ENCODE results near the gene ADGRB3. TPM values are rescaled to one million over a fixed set of nuclear protein-coding genes. Genes with fewer than 3 reads are reported as not detected.
"Not testable (repeated sequence)": the region's sequence is repeated elsewhere in the genome, so short reads cannot be mapped to it uniquely, and the experiment has no call there.

Gene ADGRB3
- total and polyA plus RNA-seq, 4 donors: 0.21 to 2.3 (median 0.48) TPM

- no peak for DNase-seq (ENCODE audit: low spot score)
- Histone ChIP-seq H3K27me3 (ENCODE audit: control insufficient read depth in 4 of 4, insufficient read depth in 4 of 4, low read length in 3 of 4) (no peaks in the 10 kb centered on the region), H3K27ac (ENCODE audit: low read depth in 1 of 2, low read length in 2 of 2) (no peak overlapping the region), H3K36me3 (ENCODE audit: control insufficient read depth in 4 of 4, insufficient read depth in 3 of 4, low read depth in 1 of 4, low read length in 3 of 4) (no peaks in the 10 kb centered on the region), H3K9me3 (ENCODE audit: control insufficient read depth in 4 of 4, low read length in 3 of 4) (no peaks in the 10 kb centered on the region), H3K9ac (ENCODE audit: low read depth in 1 of 2, low read length in 2 of 2) (no peak overlapping the region), H3K4me3 (ENCODE audit: low read depth in 1 of 3, low read length in 3 of 3) (no peak overlapping the region), H3K4me1 (ENCODE audit: control insufficient read depth in 4 of 4, insufficient read depth in 4 of 4, low read length in 3 of 4) (no peaks in the 10 kb centered on the region)
- WGBS: 79% methylated on average over 4 of the region's 4 CpGs
- no peak for TF ChIP-seq JUND (IDR thresholded peaks at IDR 0.05)
- TF ChIP-seq YY1 (IDR thresholded peaks at IDR 0.05): no peak
- no peak for TF ChIP-seq FOXA1 (IDR thresholded peaks at IDR 0.05)
- no peak for TF ChIP-seq RAD21 (IDR thresholded peaks at IDR 0.05)
- no peak for TF ChIP-seq NR2F2 (IDR thresholded peaks at IDR 0.05)
- TF ChIP-seq HNF4G (IDR thresholded peaks at IDR 0.05): no peak
- TF ChIP-seq, protein P1, sequence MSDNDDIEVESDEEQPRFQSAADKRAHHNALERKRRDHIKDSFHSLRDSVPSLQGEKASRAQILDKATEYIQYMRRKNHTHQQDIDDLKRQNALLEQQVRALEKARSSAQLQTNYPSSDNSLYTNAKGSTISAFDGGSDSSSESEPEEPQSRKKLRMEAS (IDR thresholded peaks at IDR 0.05): no peak
- TF ChIP-seq SP1 (IDR thresholded peaks at IDR 0.05): no peak
- TF ChIP-seq, protein P2, sequence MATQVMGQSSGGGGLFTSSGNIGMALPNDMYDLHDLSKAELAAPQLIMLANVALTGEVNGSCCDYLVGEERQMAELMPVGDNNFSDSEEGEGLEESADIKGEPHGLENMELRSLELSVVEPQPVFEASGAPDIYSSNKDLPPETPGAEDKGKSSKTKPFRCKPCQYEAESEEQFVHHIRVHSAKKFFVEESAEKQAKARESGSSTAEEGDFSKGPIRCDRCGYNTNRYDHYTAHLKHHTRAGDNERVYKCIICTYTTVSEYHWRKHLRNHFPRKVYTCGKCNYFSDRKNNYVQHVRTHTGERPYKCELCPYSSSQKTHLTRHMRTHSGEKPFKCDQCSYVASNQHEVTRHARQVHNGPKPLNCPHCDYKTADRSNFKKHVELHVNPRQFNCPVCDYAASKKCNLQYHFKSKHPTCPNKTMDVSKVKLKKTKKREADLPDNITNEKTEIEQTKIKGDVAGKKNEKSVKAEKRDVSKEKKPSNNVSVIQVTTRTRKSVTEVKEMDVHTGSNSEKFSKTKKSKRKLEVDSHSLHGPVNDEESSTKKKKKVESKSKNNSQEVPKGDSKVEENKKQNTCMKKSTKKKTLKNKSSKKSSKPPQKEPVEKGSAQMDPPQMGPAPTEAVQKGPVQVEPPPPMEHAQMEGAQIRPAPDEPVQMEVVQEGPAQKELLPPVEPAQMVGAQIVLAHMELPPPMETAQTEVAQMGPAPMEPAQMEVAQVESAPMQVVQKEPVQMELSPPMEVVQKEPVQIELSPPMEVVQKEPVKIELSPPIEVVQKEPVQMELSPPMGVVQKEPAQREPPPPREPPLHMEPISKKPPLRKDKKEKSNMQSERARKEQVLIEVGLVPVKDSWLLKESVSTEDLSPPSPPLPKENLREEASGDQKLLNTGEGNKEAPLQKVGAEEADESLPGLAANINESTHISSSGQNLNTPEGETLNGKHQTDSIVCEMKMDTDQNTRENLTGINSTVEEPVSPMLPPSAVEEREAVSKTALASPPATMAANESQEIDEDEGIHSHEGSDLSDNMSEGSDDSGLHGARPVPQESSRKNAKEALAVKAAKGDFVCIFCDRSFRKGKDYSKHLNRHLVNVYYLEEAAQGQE (IDR thresholded peaks at IDR 0.05): no peak
Measured at GRCh38 chr6:68675548-68675947, 40.5 kb downstream of the ADGRB3 start.

- 89% methylated on average over 16 of the region's 16 CpGs for WGBS
- not testable (repeated sequence) for DNase-seq (ENCODE audit: low spot score); H3K9me3 ChIP-seq (ENCODE audit: control insufficient read depth in 4 of 4, low read length in 3 of 4); H3K36me3 ChIP-seq (ENCODE audit: control insufficient read depth in 4 of 4, insufficient read depth in 3 of 4, low read depth in 1 of 4, low read length in 3 of 4); H3K27ac ChIP-seq (ENCODE audit: low read depth in 1 of 2, low read length in 2 of 2); H3K9ac ChIP-seq (ENCODE audit: low read depth in 1 of 2, low read length in 2 of 2); H3K27me3 ChIP-seq (ENCODE audit: control insufficient read depth in 4 of 4, insufficient read depth in 4 of 4, low read length in 3 of 4); H3K4me1 ChIP-seq (ENCODE audit: control insufficient read depth in 4 of 4, insufficient read depth in 4 of 4, low read length in 3 of 4); H3K4me3 ChIP-seq (ENCODE audit: low read depth in 1 of 3, low read length in 3 of 3)
Measured at GRCh38 chr6:68676094-68676493, 41.0 kb downstream of the ADGRB3 start.

DNA sequence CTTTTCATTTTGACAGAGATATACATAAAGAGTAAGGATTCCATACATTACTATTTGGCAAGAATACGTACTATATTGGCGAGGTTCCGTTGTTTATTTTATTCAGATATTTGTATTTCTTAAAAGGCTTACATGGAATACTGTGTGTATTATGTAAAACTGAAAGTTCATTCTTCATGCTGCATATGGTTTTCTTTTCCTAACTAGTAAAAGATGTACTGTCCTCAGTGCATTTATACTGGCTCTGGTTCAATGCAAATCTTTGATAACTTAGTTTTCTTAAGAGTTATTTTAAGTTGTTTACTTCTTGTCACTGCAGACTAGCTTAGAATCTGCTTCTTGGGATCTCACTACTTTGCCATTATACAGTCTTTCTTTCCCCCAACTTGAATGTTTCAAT is 42.0 kb downstream of the ADGRB3 start:
- Histone ChIP-seq H3K4me1 (ENCODE audit: control insufficient read depth in 4 of 4, insufficient read depth in 4 of 4, low read length in 3 of 4) (no peaks in the 10 kb centered on the region), H3K27me3 (ENCODE audit: control insufficient read depth in 4 of 4, insufficient read depth in 4 of 4, low read length in 3 of 4) (no peaks in the 10 kb centered on the region), H3K9me3 (ENCODE audit: control insufficient read depth in 4 of 4, low read length in 3 of 4) (no peaks in the 10 kb centered on the region), H3K27ac (ENCODE audit: low read depth in 1 of 2, low read length in 2 of 2) (no peak overlapping the region), H3K36me3 (ENCODE audit: control insufficient read depth in 4 of 4, insufficient read depth in 3 of 4, low read depth in 1 of 4, low read length in 3 of 4) (no peaks in the 10 kb centered on the region), H3K9ac (ENCODE audit: low read depth in 1 of 2, low read length in 2 of 2) (no peak overlapping the region), H3K4me3 (ENCODE audit: low read depth in 1 of 3, low read length in 3 of 3) (no peak overlapping the region)
- TF ChIP-seq TAF1 (conservative IDR thresholded peaks at IDR 0.05): no peak
- TF ChIP-seq YY1 (IDR thresholded peaks at IDR 0.05): no peak
- no peak for TF ChIP-seq JUND (IDR thresholded peaks at IDR 0.05)
- no peak for TF ChIP-seq CTCF (IDR thresholded peaks at IDR 0.05; ENCODE audit: low read depth, low read length, missing input control)
- TF ChIP-seq NR2F2 (IDR thresholded peaks at IDR 0.05): no peak
- DNase-seq (ENCODE audit: low spot score): no peak
- 72% methylated on average over 3 of the region's 3 CpGs for WGBS
